ENCODE results near the gene OTOGL. TPM values are rescaled to one million over a fixed set of nuclear protein-coding genes. Genes with fewer than 3 reads are reported as not detected.

OTOGL gene
- total RNA-seq, 1 donor from 2014 or later: not detected

DNA sequence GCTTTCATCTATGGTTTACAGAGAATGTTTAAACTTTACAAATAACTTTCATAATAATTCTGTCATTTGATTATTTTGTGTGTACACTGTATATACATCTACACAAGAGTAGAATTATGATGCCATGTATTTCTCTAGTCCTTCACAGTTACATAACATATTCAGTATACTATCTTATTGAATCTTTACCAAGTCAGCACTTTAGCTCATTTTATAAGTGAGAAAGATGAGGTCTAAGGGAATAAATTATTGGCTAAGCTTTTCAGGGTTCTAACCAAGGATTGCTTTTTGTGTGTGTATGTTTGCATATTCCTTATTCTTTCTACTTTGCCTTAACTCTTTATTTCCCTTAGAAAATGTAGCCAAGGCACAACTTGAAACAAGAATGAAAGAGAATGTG is 260.4 kb downstream of the OTOGL start:
- H3K4me3 ChIP-seq: no peak overlapping the region
- no peak overlapping the region for H3K27ac ChIP-seq
- DNase-seq (ENCODE audit: low spot score in 2 of 2): no peak
- H3K9me3 ChIP-seq: peaks cover 0 to 8% of the 10 kb centered on the region in 2 donors
- TF ChIP-seq, protein P1, sequence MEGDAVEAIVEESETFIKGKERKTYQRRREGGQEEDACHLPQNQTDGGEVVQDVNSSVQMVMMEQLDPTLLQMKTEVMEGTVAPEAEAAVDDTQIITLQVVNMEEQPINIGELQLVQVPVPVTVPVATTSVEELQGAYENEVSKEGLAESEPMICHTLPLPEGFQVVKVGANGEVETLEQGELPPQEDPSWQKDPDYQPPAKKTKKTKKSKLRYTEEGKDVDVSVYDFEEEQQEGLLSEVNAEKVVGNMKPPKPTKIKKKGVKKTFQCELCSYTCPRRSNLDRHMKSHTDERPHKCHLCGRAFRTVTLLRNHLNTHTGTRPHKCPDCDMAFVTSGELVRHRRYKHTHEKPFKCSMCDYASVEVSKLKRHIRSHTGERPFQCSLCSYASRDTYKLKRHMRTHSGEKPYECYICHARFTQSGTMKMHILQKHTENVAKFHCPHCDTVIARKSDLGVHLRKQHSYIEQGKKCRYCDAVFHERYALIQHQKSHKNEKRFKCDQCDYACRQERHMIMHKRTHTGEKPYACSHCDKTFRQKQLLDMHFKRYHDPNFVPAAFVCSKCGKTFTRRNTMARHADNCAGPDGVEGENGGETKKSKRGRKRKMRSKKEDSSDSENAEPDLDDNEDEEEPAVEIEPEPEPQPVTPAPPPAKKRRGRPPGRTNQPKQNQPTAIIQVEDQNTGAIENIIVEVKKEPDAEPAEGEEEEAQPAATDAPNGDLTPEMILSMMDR (IDR thresholded peaks at IDR 0.05): no peak
- H3K27me3 ChIP-seq: no peaks in the 10 kb centered on the region
- intact Hi-C loops (cut with DNase I): no loop called here
- peaks cover 0 to 2% of the 10 kb centered on the region in 2 donors for H3K4me1 ChIP-seq
- no peaks in the 10 kb centered on the region for H3K36me3 ChIP-seq

DNA sequence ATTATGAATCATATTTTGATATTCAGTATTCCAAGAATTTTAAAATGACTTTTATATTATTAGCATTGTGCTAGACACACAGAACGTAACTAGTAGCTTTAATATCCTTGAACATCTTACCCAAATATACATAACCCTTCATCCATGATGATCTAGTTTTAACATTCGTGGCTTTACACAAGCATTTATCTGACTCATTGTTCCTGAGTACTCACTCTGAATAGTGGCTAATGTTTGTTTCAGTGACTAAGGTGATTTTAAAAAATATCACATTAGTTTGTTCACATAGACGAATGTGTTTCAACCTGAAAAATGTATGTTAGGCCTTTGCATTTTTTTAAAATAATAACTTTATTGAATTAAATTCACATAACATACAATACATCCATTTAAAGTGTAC is 264.7 kb downstream of the OTOGL start:
- no peak for DNase-seq (ENCODE audit: low spot score in 2 of 2)
- Histone ChIP-seq H3K27ac (no peak overlapping the region), H3K4me1 (no peaks in the 10 kb centered on the region), H3K9me3 (peaks cover 0 to 8% of the 10 kb centered on the region in 2 donors), H3K4me3 (no peak overlapping the region), H3K27me3 (no peaks in the 10 kb centered on the region), H3K36me3 (no peaks in the 10 kb centered on the region)
- TF ChIP-seq, protein P1 (IDR thresholded peaks at IDR 0.05): no peak
- intact Hi-C loops (cut with DNase I): no loop called here

DNA sequence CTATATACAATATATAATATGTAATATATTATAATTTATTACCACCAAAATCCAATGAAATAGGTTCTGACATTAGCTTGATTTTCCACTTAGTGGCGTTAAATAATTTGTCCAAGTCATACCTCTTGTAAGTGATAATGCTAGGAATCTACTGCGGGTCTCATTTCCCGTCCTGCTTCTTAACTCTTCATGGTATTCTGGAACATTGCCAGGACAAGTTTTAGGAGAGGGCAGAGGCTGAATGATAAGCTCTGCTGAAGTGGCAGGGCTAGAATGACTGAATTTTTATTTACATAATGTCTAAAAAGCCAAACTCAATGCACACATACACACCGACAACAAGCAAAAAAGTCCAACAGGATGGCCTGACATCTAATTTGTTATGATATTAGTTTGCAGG is 274.3 kb downstream of the OTOGL start:
- Histone ChIP-seq H3K9me3 (no peaks in the 10 kb centered on the region), H3K36me3 (no peaks in the 10 kb centered on the region), H3K4me1 (no peaks in the 10 kb centered on the region), H3K27me3 (no peaks in the 10 kb centered on the region), H3K4me3 (no peak overlapping the region), H3K27ac (no peak overlapping the region)
- DNase-seq (ENCODE audit: low spot score in 2 of 2): no peak
- intact Hi-C loops (cut with DNase I): no loop called here
- TF ChIP-seq, protein P1 (IDR thresholded peaks at IDR 0.05): no peak

DNA sequence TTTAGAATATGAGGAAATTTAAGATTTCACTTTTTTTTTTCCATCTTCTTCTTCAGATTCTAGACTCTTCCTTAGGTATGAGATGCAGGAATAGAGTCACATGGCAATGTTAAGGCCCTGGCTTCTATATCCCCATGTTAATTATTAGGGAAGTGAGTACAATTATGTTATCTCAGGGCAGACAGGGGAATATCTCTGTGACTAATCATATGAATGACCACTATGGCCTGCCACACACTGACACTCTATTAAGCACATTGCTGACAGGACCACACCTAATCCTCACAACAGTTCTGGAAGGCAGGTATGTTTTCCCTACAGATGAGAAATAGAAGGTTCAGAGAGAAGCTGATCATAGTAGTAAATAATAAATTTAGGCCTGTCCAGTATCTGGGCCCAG is 275.3 kb downstream of the OTOGL start:
- Histone ChIP-seq H3K27ac (no peak overlapping the region), H3K4me1 (no peaks in the 10 kb centered on the region), H3K9me3 (no peaks in the 10 kb centered on the region), H3K27me3 (no peaks in the 10 kb centered on the region), H3K36me3 (no peaks in the 10 kb centered on the region), H3K4me3 (no peak overlapping the region)
- intact Hi-C loops (cut with DNase I): no loop called here
- DNase-seq (ENCODE audit: low spot score in 2 of 2): no peak
- TF ChIP-seq, protein P1 (IDR thresholded peaks at IDR 0.05): no peak

DNA sequence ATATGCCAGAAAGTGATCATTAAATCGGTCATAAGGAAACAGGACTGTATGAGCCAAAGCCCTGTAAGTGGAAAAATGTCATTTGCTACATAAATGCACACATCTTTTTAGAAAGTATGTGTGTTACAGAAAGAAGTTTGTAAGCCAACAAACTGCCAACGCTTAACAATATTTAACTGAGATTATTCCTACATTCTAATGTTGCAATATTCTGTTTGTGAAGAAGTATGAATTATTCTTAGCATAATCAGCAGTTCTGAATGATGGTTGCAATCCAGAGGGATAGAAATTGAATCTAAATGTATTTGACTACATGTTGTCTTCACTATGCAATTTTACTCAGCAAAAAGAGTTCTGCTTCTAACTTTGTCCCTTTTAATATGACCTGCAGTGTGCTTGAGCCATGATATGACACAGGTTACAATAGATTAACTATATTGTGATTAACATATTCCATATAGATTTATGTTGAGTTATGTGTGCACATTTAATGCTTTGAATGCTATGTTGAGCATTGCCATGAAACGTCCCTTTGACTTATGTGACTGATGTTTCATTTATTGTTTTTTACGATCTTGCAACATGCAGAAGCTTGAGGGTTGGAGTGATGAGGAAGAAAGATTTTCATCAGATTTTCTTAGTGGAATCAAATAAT is 277.9 kb downstream of the OTOGL start:
- Histone ChIP-seq H3K4me1 (no peaks in the 10 kb centered on the region), H3K36me3 (no peaks in the 10 kb centered on the region), H3K27ac (no peak overlapping the region), H3K9me3 (no peaks in the 10 kb centered on the region), H3K4me3 (no peak overlapping the region), H3K27me3 (no peaks in the 10 kb centered on the region)
- intact Hi-C loops (cut with DNase I): no loop called here
- TF ChIP-seq, protein P1 (IDR thresholded peaks at IDR 0.05): no peak
- DNase-seq (ENCODE audit: low spot score in 2 of 2): no peak

DNA sequence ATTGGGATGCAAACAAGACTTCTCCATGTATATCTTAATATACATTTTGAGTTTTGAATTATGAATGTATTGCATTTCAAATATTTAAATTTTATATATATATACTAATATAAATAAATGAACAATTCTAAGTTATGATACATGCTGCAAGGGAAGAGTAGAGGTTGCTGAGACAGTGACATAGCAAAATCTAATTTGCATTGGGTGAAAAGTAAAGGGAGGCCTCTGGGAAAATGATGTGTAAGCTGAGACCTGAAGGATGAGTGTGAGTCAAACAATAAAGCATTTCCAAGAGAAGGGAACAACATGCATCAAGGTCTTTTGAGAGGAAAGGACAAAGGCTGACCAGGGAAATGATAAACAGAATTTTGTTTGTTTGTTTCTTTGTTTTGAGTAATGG is 281.8 kb downstream of the OTOGL start:
- H3K9me3 ChIP-seq: no peaks in the 10 kb centered on the region

More for the DNA sequence above, 281.8 kb downstream of the OTOGL start:
- no peaks in the 10 kb centered on the region for H3K4me1 ChIP-seq
- H3K4me3 ChIP-seq: no peak overlapping the region
- intact Hi-C loops (cut with DNase I): no loop called here
- H3K27ac ChIP-seq: no peak overlapping the region
- TF ChIP-seq, protein P1 (IDR thresholded peaks at IDR 0.05): no peak
- DNase-seq (ENCODE audit: low spot score in 2 of 2): no peak
- H3K36me3 ChIP-seq: no peaks in the 10 kb centered on the region
- no peaks in the 10 kb centered on the region for H3K27me3 ChIP-seq
